GM21786 (cell line): ENCODE data around the gene CLMP.
"Not testable (repeated sequence)": the region's sequence is repeated elsewhere in the genome, so short reads cannot be mapped to it uniquely, and the experiment has no call there.

Source experiments
- ATAC-seq: cut with Tn5 transposase; IDR thresholded peaks from one replicate; pipeline ENCODE4 v1.9.1; 2021; ENCODE audit not compliant: unreplicated experiment

Gene CLMP

DNA sequence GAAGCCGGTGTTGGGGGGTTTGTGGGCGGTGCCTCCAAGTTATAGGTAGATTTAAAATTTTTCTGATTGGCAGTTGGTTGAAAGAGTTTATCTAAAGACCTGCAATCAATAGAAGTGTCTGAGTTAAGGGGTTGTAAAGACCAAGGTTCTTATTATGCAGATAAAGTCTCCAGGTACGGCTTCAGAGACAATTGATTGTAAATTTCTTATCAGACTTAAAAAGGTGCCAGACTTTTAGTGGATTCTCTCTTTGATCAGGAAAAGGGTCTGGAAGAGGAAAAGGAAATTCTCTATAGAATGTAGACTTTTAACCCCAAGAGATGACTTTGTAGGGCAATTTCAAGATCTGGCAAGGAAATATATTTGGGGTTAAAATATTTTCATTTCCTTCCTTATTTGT lies 25.2 kb downstream of the CLMP start:
- no peak for ATAC-seq

DNA sequence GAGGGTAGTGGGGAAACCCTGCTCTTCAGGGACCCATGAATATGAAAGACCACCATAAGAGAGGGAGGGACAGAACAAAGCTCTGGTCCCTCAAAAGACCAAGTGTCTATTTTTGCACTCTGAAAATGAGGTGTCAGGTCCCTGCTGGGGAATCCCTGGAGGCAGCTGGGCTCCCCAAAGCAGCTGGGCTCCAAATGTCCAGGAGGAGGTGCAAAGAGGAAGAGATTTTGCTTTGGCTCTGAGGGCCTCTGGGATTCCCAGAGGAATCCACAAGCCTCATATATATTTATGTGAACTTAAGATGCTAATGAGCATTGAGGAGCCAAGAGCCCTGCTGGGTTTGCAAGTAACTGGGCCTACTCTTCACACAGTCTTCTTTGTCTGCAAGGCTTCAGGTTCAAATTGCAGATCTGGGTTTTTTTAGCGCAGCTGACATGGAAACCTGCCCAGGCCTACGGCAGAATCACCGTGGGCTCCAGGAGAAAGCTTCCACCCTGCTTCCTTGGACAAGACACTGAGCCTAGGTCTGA lies 26.0 kb downstream of the CLMP start:
- no peak for ATAC-seq

DNA sequence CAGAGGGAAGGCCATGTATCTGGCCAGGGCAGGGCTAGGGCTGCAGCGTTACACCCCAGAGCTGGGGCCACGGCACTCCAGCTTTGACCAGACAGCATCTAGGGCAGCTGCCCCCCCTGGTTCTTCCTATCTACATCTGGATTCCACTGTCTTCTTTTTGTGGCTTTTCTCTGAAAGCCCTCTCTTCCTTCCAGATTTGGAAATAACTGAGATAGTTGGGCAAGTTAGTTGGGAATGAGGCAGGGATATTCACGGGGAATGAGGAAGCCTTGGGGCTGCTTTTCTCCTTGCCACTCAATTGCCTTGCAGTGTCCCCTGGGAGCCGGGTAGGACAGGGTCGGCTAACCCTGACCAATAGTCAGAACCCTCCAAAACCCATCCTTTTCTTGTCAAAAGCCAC lies 26.8 kb downstream of the CLMP start:
- ATAC-seq, result no peak

DNA sequence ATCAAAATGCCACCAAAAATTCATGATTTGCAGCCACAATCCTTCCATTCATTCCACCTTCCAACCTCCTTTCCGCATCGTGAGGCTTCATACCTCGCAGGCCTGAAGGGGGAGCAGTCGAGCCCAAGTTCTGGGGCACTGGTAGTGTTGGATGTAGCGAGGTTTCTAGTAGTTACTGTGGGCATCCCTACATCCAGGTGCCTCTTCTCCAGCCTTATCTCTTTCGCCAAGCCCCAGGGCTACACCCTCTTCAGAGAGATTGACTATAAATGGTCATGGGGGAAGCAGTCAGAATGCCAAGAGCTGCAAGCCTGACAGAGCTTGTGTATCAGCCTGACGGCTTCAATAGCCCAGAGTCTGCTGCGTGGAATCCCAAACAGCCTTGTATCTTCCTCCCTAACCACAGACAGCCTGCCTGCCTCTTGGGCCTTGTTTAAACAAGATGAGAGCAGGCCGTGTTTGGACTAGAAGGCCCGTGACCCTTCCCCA lies 28.9 kb downstream of the CLMP start:
- no peak for ATAC-seq

DNA sequence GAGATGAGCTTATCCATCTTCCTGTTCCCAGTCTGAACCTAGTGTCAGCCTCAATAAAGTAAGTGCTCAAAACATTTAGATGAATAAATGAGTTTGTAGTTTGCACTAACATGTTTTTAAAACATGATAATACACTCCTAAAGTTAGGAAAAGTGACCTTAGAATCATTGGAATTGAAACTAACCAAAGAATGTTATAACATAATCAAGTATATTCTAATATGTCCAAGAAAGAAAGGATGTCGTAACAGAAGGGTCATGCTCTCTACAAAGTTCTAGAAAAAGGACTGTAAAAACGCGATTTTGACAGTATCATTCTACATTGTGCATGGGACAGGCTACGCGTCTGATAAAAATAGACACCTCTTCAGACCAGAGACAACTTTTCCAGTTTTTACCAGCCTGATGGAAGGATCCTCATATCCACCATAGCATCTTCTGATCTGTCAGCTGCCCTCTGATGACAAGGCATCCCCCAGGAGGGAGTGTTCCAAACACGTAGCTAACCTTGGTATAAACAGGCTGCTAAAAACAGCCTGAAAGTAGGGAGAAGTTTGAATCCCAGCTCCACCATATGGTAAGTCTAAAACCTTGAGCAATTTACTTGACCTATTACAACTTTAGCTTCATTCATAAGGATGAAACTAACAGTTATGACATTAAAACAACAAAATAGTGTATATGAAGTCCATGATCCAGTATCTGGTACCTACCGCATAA lies 30.2 kb downstream of the CLMP start:
- no peak for ATAC-seq

DNA sequence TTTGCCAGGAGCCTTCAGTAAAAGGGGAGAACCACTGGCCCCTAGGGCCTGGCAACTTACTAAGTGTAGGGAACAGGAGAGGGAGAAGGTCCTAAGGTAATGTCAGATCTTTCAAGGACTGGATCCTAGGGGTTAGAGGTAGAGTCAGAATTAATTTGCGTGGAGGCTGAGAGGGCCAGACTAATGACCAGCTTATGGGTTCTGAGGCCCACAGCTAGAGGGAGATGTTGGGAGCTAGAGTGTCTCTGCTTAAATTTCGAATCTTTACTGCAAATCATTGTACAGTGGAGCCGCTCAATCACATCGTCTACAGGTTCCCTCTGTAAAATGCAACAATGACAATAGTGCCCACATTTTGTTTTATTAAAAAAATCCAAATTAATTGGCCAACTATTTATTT lies 31.4 kb downstream of the CLMP start:
- no peak for ATAC-seq

DNA sequence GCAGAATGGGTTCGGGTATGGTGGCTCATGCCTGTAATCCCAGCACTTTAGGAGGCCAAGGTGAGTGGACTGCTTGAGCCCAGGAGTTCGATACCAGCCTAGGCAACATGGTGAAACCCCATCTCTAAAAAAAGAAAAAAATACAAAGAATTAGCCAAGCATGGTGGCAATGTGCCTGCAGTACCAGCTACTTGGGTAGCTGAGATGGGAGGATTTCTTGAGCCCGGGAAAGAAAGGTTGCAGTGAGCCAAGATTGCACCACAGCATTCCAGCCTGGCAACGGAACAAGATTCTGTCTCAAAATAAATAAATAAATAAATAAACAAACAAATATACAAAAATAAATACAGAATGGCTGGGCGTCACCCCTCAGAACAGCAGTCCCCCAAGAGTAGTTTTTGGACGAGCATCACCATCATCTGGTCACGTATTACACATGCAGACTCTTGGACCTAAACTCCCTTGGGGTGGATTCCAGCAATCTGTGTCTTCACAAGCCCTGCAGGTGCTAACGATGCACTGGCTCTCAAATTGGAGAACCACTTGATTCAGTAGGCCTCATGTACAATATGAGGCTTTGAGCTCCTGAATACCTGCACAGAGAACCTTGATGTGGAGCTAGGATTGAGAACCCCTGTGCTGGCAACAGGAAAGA lies 33.5 kb downstream of the CLMP start:
- ATAC-seq, result no peak

DNA sequence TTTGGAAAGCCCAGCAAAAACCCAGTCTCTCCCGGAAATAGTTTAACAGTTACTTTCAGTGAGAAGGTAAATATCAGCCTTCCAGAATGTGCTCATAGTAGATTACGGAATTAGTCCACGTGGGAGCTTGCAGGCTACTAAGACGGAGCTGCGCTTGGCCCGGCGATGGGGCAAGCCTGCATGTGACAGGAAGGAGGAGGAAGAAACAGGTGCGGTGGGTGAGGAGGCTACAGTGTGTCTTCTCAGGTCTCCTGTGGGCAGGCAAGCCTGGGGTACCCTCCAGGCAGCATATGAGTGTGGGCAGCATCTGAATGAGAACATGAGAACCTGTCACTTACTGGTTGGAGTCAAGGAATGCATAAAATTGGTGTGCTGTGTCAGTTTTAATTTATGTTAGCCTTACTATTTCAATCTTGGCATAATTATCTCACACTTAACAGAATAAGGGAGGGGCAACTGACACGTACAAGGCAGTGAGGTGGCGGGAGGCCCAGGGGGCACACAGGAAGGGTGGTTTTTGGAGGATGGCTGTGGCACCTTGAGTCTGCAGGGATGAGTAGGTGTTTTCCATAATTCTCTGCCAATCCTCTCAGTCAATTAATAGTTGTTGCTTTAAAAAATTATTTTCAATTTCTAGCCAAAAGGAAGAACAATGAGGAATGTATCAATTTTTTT lies 35.7 kb downstream of the CLMP start:
- no peak for ATAC-seq

DNA sequence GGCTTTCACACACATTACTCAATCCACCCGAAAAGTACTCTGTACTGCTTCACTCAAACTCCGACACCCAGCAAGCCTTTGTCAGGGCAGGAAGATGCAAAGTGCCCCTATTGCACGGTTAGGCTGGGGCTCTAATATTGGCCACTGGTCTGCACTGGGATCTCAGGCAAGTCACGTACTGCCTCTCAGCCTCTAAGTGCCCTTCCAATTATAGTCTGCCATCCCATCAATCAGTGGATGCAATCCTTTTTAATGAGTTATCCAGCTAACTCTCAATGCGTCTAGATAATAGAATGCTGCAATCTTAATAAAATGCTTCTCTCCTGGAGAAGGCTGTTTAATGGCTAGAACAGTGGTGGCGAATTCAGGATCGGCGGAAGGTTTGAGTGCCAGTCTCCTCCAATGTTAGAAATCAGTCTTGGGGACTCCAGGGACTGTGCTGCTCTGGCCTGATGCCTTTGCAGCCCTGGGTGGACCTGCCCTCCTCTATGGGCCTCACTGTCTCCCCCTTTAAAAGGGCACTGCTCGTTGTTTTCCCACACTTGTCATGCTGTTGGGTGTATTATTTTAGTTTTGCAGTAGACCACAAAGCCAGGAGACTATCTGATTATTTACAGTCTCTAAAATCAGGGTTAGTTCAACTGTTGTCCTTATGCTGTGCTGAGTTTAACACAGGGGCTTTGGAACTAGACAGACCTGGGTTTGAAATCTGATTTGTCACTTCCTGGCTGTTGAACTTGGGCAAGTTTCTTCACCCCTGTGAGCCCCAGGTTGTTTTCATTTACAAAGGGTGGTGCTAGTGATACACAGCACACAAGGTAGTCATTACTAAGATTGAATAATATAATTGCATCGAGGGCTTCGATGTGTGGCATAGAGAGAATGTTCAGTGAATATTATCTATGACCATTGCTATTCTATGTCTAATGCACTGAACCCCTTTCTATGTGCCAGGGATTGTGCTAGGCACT lies 36.7 kb downstream of the CLMP start:
- no peak for ATAC-seq

DNA sequence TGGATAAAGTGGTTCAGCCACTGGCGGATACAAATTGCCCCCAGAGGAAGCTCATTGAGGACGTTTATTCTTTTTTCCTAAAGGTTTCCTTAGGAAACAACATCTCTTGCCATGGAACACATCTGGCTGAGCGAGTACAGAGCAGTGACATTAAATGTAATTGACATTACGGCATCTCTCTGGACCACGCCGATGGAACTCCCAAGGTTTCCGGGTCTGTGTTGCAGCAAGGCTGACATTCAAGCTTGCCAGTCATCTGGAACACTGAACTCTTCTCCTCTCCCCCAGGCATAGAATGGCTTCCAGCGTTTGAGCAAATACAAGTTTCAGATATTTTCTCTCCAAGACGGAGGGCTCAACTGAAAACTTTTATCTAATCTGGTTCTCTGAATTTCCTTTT lies 42.1 kb downstream of the CLMP start:
- ATAC-seq, result no peak

DNA sequence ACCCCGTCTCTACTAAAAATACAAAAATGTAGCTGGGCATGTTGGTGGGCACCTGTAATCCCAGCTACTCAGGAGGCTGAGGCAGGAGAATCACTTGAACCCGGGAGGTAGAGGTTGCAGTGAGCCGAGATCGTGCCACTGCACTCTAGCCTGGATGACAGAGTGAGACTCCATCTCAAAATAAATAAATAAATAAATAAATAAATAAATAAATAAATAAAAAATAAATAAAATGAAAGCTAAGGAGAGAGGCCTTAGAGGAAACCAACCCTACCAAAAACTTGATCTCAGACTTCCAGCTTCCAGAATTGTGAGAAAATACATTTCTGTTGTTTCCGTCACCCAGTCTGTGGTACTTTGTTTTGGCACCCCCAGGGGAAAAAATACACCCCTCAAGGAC lies 42.7 kb downstream of the CLMP start:
- not testable (repeated sequence) for ATAC-seq

DNA sequence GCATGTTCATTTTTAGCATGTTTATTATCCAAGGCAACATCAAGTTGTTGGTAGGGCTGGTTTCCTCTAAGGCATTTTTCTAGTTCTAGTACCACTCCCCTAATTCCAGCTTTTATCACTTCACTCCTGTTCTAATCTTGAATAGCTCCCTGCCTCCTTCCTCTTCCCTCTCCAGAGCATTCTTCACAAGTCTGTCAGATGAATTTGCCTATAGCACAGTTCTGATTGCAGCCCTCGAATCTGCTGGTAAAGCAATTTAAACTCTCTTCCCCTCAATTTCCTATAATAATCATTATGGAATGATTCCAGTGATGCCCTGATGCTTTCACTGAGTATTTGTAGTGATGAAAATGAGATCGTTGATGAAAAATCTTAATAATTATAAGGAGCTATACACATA lies 43.3 kb downstream of the CLMP start:
- ATAC-seq, result no peak

DNA sequence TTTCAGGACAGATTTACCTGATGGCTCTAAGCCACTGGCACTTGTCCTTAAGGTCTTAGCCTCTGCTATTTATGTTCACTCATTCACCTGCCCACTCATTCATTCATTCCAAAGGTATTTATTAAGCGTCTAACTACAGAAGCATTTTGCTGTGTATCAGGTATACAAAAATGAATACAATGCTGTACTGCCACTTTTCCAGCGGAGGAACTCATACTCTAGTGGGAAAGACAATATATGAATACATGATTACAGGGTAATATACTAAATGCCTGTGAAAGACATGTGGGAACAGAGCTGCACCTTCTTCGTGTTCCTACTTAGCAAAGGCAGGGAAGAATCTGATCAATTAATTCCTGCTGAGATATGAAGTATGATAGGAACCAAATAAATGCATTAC lies 43.7 kb downstream of the CLMP start:
- ATAC-seq, result no peak

DNA sequence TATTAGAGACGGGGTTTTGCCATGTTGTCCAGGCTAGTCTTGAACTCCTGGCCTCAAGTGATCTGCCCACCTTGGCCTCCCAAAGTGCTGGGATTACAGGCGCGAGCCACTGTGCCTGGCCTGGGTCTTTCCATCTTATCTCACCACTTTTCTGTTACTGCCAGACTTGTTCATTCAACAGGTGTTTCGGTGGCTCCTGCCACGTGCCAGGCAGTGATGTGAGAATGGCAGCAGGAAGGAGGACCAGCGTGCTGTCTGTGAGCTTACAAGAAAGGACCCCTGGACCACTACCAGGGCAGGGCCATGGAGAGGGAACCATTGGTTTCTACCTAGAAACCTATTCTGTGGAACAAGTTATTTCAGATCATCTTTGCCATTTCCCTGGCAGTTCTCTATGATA lies 44.2 kb downstream of the CLMP start:
- no peak for ATAC-seq

DNA sequence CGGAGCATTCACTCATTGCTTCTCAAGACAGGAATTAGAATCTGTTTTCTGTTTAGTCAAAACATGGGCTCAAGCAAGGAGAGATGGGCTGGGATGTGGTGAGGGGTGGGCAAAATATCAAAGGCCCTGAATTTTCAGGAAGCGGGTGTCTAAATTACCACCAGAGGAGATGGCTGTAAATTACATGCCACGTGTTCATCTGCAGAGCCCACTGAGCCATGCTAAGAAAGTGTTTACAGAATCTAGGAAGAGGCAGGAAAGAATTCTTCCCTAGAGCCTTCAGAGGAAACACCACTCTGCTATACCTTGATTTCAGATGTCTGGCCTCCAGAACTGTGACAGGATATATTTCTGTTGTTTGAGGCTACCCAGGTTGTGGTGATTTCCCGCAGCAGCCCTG lies 46.1 kb downstream of the CLMP start:
- no peak for ATAC-seq

DNA sequence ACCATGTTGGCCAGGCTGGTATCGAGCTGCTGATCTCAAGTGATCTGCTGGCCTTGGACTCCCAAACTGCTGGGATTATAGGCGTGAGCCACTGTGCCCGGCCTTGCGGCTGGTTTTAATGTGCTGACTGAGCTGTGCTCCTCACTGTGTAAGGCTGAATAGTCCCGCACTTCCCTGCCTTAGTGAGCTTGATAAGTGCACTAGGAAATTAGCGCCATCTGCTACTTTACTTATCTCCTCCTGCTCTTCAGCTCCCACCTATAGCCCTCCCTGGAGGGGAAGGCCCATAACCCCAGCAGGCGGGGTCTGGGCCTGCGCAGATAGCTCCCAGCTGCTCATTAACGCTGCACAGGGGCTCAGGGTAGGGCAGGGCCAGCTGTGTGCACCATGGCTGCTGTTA lies 49.4 kb downstream of the CLMP start:
- no peak for ATAC-seq

DNA sequence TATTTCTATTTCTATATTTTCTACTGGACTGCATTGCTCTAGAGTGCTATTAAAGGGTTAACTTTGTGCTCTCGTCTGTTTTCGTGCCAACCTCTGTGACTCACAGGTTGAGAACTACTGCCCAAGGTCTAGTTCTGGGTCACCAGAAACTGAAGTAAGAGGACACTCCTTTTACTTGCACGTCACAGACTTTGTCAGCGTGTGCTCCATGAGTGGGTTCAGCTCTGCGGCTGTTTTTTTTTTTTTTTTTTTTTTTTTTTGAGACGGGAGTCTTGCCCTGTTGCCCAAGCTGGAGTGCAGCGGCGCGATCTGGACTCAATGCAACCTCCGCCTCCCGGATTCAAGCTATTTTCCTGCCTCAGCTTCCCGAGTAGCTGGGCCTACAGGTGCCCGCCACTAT lies 49.8 kb downstream of the CLMP start:
- ATAC-seq, result no peak

DNA sequence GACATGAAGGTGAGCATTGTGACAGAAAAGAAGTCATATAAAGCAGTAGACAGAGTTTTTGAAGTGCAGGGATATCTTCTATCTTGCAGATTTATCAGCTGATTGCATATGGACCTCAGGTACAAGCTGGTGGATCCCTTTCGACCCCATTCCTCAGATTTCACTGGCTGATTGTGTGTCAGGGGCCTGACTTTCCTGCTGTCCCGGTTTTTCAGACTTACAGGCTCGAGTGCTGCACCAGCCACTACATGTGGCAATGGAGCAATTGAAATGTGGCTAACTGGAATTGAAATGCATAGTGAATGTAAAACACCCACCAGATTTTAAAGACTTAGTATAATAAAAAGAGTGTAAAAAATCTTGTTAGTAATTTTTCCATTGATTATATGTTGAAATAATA lies 50.3 kb downstream of the CLMP start:
- ATAC-seq, result no peak

DNA sequence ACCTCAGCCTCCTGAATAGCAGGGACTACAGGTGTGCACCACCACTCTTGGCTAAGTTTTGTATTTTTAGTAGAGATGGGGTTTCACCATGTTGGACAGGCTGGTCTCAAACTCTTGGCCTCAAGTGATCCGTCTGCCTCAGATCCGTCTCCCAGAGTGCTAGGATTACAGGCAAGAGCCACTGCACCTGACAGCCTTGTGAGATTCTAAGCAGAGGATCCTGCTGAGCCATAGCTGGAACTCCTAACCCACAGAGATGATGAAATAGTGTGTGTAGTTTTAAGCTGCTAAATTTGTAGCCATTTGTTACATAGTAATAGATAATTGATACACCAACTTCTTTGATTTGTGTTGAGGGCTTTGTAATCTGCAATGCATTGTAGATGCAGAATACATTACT lies 51.1 kb downstream of the CLMP start:
- no peak for ATAC-seq

DNA sequence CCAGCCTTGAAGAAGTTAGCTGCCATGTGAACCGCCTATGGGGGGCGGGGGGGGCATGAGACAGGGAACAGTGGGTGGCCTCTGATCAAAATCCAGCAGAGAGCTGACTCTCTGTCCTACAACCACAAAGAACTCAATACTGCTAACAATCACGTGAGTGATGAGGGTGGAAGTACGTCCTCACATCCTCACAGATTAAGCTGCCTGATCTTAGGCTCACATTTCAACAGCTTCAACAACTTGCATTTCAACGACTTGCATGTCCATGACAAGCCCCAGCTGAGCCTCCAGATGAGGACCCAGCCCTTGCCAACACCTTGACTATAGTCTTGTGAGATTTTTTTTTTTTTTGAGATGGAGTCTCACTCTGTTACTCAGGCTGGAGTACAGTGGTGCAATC lies 51.6 kb downstream of the CLMP start:
- ATAC-seq, result no peak

DNA sequence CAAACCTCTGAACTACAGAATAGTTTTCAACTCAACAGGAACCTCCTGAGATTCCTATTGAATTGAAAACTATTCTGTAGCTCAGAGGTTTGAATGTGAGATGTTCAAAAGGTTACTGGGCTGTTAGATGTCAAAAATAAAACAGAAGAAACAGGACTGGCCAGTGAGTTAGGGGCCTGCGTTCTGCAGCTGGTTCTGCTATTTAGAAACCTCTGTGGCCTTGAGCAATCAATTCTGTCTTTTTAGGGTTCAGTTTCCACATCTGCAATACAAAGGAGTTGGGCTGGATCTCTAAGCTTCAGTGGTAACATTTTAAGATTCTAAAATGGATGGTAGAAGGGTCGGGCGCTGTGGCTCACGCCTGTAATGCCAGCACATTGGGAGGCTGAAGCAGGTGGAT lies 55.8 kb downstream of the CLMP start:
- no peak for ATAC-seq
